Measurements from ENCODE around the gene ADGRD1.

Gene ADGRD1

GRCh38 chr12:131024721-131025120 is 71.0 kb downstream of the ADGRD1 start:
- DNase-seq (ENCODE audit: low spot score), result no peak

GRCh38 chr12:131025234-131025633 is 71.5 kb downstream of the ADGRD1 start:
- DNase-seq (ENCODE audit: low spot score), result no peak

- DNase-seq (ENCODE audit: low spot score), result no peak
Measured at GRCh38 chr12:131025939-131026702, 72.4 kb downstream of the ADGRD1 start.

- DNase-seq (ENCODE audit: low spot score), result no peak
Measured at GRCh38 chr12:131026754-131027153, 73.0 kb downstream of the ADGRD1 start.

- no peak for DNase-seq (ENCODE audit: low spot score)
Measured at GRCh38 chr12:131027264-131027663, 73.6 kb downstream of the ADGRD1 start.

- DNase-seq (ENCODE audit: low spot score), result no peak
Measured at GRCh38 chr12:131027876-131028586, 74.3 kb downstream of the ADGRD1 start.

- DNase-seq (ENCODE audit: low spot score), result no peak
Measured at GRCh38 chr12:131028587-131029338, 75.1 kb downstream of the ADGRD1 start.

- no peak for DNase-seq (ENCODE audit: low spot score)
Measured at GRCh38 chr12:131030472-131031328, 77.0 kb downstream of the ADGRD1 start.

GRCh38 chr12:131032082-131032750 is 78.5 kb downstream of the ADGRD1 start:
- no peak for DNase-seq (ENCODE audit: low spot score)

- no peak for DNase-seq (ENCODE audit: low spot score)
Measured at GRCh38 chr12:131033486-131033885, 79.8 kb downstream of the ADGRD1 start.

- DNase-seq (ENCODE audit: low spot score), result no peak
Measured at GRCh38 chr12:131033886-131034482, 80.3 kb downstream of the ADGRD1 start.

GRCh38 chr12:131034631-131035244 is 81.0 kb downstream of the ADGRD1 start:
- DNase-seq (ENCODE audit: low spot score), result no peak

- DNase-seq (ENCODE audit: low spot score), result no peak
Measured at GRCh38 chr12:131035245-131035681, 81.6 kb downstream of the ADGRD1 start.

- no peak for DNase-seq (ENCODE audit: low spot score)
Measured at GRCh38 chr12:131038159-131038558, 84.5 kb downstream of the ADGRD1 start.

GRCh38 chr12:131038961-131039950 is 85.5 kb downstream of the ADGRD1 start:
- no peak for DNase-seq (ENCODE audit: low spot score)

GRCh38 chr12:131040491-131040890 is 86.8 kb downstream of the ADGRD1 start:
- no peak for DNase-seq (ENCODE audit: low spot score)

- no peak for DNase-seq (ENCODE audit: low spot score)
Measured at GRCh38 chr12:131041216-131041967, 87.7 kb downstream of the ADGRD1 start.

Measured in HuH-7 (cell line).